ENCODE data around the gene MCTP2.

The MCTP2 gene

DNA sequence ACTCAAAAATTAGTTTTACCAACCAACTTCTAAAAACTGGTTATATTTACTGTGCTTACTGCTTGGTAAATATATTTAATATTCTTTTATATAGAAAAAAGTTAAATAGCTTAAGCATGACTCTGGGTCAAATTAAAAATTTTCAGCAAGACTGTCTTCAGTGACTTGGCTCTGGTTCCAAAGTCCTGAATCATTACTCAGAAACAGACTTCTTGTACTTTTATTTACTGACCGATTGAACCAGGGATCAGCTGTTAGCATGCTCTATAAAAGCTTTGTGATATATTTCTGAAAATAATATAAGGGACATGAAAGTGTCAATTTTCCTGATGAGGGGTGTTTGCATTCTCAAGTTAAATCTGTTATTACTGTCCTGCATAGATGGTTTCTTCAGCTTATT, 164.3 kb downstream of the MCTP2 start:
- no peak for DNase-seq (ENCODE audit: low spot score)
- Histone ChIP-seq H2AK5ac (ENCODE audit: low read depth, low read length) (no peak overlapping the region), H4K91ac (ENCODE audit: low read depth, low read length, poor library complexity) (no peak overlapping the region), H3K36me3 (replicated peaks in 1 of 2; ENCODE audit: control insufficient read depth in 2 of 2, insufficient read depth in 2 of 2, low read length in 2 of 2) (no peaks in the 10 kb centered on the region), H3K18ac (ENCODE audit: low read length) (no peak overlapping the region), H3K4ac (ENCODE audit: low read length) (no peak overlapping the region), H3K4me3 (ENCODE audit: low read length in 2 of 2) (no peak overlapping the region), H3K9ac (ENCODE audit: low read depth, low read length, poor library complexity) (no peak overlapping the region), H2BK120ac (ENCODE audit: low read depth, low read length) (no peak overlapping the region), H3K4me1 (ENCODE audit: control insufficient read depth in 2 of 2, insufficient read depth in 1 of 2, low read depth in 1 of 2, low read length in 2 of 2) (peaks cover 0 to 2% of the 10 kb centered on the region in 2 donors), H2AFZ (ENCODE audit: low read length) (no peak overlapping the region), H2BK15ac (ENCODE audit: low read length) (no peak overlapping the region), H3K9me3 (replicated peaks in 1 of 2; ENCODE audit: control insufficient read depth in 2 of 2, insufficient read depth in 1 of 2, low read depth in 1 of 2, low read length in 2 of 2) (no peaks in the 10 kb centered on the region), H2BK12ac (ENCODE audit: low read length) (no peak overlapping the region), H3K14ac (ENCODE audit: low read length) (no peak overlapping the region), H3K23ac (ENCODE audit: low read depth, low read length, poor library complexity) (no peak overlapping the region), H3K4me2 (ENCODE audit: insufficient read depth, low read length, poor library complexity, severe bottlenecking) (no peak overlapping the region), H3K79me1 (ENCODE audit: low read depth, low read length) (no peaks in the 10 kb centered on the region), H3K27ac (replicated peaks; ENCODE audit: low read length) (no peak overlapping the region), H3K27me3 (ENCODE audit: control insufficient read depth in 3 of 3, insufficient read depth in 3 of 3, low read depth in 1 of 3, low read length in 3 of 3) (no peaks in the 10 kb centered on the region), H4K8ac (ENCODE audit: low read depth, low read length) (no peak overlapping the region), H2BK5ac (ENCODE audit: low read length) (no peak overlapping the region)
- WGBS, 2 donors (ENCODE audit: extremely low coverage in 2 of 2, insufficient read length in 2 of 2, insufficient replicate concordance in 1 of 2): no CpG with 5 or more reads among the region's 1 CpG

DNA sequence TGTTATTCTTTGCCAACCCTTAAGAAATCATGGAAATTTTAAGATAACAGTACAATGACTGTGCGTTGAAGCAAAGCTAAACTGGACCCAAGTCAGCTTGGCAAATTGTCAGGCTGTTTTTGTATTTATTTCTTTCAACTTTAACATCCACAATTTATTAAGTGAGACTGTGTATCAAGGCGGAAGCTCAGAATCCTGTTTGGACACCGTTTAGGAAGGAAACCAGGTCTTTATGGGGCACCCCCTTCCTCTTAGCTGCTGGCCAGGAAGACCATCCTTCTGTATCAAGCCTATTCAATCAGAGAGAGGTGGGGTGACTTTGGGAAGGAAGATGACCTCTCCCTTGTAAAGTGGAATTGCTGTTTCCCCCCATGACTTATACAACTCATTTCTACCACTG, 166.0 kb downstream of the MCTP2 start:
- no peaks in the 10 kb centered on the region for H3K79me1 ChIP-seq (ENCODE audit: low read depth, low read length)
- peaks cover 0 to 3% of the 10 kb centered on the region in 2 donors for H3K4me1 ChIP-seq (ENCODE audit: control insufficient read depth in 2 of 2, insufficient read depth in 1 of 2, low read depth in 1 of 2, low read length in 2 of 2)
- no peak overlapping the region for H2BK120ac ChIP-seq (ENCODE audit: low read depth, low read length)
- H3K9ac ChIP-seq (ENCODE audit: low read depth, low read length, poor library complexity): no peak overlapping the region
- no peaks in the 10 kb centered on the region for H3K27me3 ChIP-seq (ENCODE audit: control insufficient read depth in 3 of 3, insufficient read depth in 3 of 3, low read depth in 1 of 3, low read length in 3 of 3)
- H2AK5ac ChIP-seq (ENCODE audit: low read depth, low read length): no peak overlapping the region
- H3K4ac ChIP-seq (ENCODE audit: low read length): no peak overlapping the region
- no peak overlapping the region for H3K27ac ChIP-seq (replicated peaks; ENCODE audit: low read length)
- no peaks in the 10 kb centered on the region for H3K36me3 ChIP-seq (replicated peaks in 1 of 2; ENCODE audit: control insufficient read depth in 2 of 2, insufficient read depth in 2 of 2, low read length in 2 of 2)
- H4K8ac ChIP-seq (ENCODE audit: low read depth, low read length): no peak overlapping the region
- no peak overlapping the region for H3K18ac ChIP-seq (ENCODE audit: low read length)
- no peak overlapping the region for H2BK5ac ChIP-seq (ENCODE audit: low read length)
- no peak overlapping the region for H2BK15ac ChIP-seq (ENCODE audit: low read length)
- no peak overlapping the region for H3K14ac ChIP-seq (ENCODE audit: low read length)
- no peak overlapping the region for H4K91ac ChIP-seq (ENCODE audit: low read depth, low read length, poor library complexity)
- H3K9me3 ChIP-seq (replicated peaks in 1 of 2; ENCODE audit: control insufficient read depth in 2 of 2, insufficient read depth in 1 of 2, low read depth in 1 of 2, low read length in 2 of 2): no peaks in the 10 kb centered on the region
- H3K23ac ChIP-seq (ENCODE audit: low read depth, low read length, poor library complexity): no peak overlapping the region
- H3K4me2 ChIP-seq (ENCODE audit: insufficient read depth, low read length, poor library complexity, severe bottlenecking): no peak overlapping the region
- H2AFZ ChIP-seq (ENCODE audit: low read length): no peak overlapping the region
- no peak for DNase-seq (ENCODE audit: low spot score)
- no peak overlapping the region for H2BK12ac ChIP-seq (ENCODE audit: low read length)
- no peak overlapping the region for H3K4me3 ChIP-seq (ENCODE audit: low read length in 2 of 2)
- no CpG with 5 or more reads among the region's 3 CpGs for WGBS, 2 donors (ENCODE audit: extremely low coverage in 2 of 2, insufficient read length in 2 of 2, insufficient replicate concordance in 1 of 2)

DNA sequence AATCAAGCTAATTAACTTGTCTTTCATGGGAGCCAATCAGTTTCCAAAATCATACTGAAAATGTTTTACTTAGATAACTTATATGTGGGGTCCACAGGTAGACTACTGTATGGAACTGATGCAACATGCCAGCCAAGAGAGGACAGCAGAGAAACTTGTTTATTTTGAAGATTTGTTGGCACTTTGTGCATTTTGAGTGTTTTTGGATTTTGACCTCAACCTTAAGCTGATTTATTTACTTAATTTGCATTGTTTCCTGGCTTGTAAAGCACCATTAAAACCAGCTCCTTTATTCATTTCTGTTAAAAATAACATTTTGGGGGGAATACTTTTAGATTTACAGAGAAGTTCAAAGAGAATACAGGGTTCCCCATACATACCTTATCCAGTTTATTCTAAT, 166.6 kb downstream of the MCTP2 start:
- H3K27ac ChIP-seq (replicated peaks; ENCODE audit: low read length): no peak overlapping the region
- no peak overlapping the region for H2AK5ac ChIP-seq (ENCODE audit: low read depth, low read length)
- H3K4me2 ChIP-seq (ENCODE audit: insufficient read depth, low read length, poor library complexity, severe bottlenecking): no peak overlapping the region
- no peaks in the 10 kb centered on the region for H3K9me3 ChIP-seq (replicated peaks in 1 of 2; ENCODE audit: control insufficient read depth in 2 of 2, insufficient read depth in 1 of 2, low read depth in 1 of 2, low read length in 2 of 2)
- H2BK5ac ChIP-seq (ENCODE audit: low read length): no peak overlapping the region
- no peaks in the 10 kb centered on the region for H3K27me3 ChIP-seq (ENCODE audit: control insufficient read depth in 3 of 3, insufficient read depth in 3 of 3, low read depth in 1 of 3, low read length in 3 of 3)
- H2AFZ ChIP-seq (ENCODE audit: low read length): no peak overlapping the region
- H3K4me3 ChIP-seq (ENCODE audit: low read length in 2 of 2): no peak overlapping the region
- no peak overlapping the region for H3K9ac ChIP-seq (ENCODE audit: low read depth, low read length, poor library complexity)
- no peak overlapping the region for H3K18ac ChIP-seq (ENCODE audit: low read length)
- H2BK12ac ChIP-seq (ENCODE audit: low read length): no peak overlapping the region
- H3K23ac ChIP-seq (ENCODE audit: low read depth, low read length, poor library complexity): no peak overlapping the region
- no peak overlapping the region for H2BK120ac ChIP-seq (ENCODE audit: low read depth, low read length)
- no peaks in the 10 kb centered on the region for H3K79me1 ChIP-seq (ENCODE audit: low read depth, low read length)
- H3K4me1 ChIP-seq (ENCODE audit: control insufficient read depth in 2 of 2, insufficient read depth in 1 of 2, low read depth in 1 of 2, low read length in 2 of 2): peaks cover 0 to 3% of the 10 kb centered on the region in 2 donors
- no peak for DNase-seq (ENCODE audit: low spot score)
- H4K8ac ChIP-seq (ENCODE audit: low read depth, low read length): no peak overlapping the region
- H4K91ac ChIP-seq (ENCODE audit: low read depth, low read length, poor library complexity): no peak overlapping the region
- no peak overlapping the region for H3K4ac ChIP-seq (ENCODE audit: low read length)
- no peak overlapping the region for H2BK15ac ChIP-seq (ENCODE audit: low read length)
- no peak overlapping the region for H3K14ac ChIP-seq (ENCODE audit: low read length)
- H3K36me3 ChIP-seq (replicated peaks in 1 of 2; ENCODE audit: control insufficient read depth in 2 of 2, insufficient read depth in 2 of 2, low read length in 2 of 2): no peaks in the 10 kb centered on the region

DNA sequence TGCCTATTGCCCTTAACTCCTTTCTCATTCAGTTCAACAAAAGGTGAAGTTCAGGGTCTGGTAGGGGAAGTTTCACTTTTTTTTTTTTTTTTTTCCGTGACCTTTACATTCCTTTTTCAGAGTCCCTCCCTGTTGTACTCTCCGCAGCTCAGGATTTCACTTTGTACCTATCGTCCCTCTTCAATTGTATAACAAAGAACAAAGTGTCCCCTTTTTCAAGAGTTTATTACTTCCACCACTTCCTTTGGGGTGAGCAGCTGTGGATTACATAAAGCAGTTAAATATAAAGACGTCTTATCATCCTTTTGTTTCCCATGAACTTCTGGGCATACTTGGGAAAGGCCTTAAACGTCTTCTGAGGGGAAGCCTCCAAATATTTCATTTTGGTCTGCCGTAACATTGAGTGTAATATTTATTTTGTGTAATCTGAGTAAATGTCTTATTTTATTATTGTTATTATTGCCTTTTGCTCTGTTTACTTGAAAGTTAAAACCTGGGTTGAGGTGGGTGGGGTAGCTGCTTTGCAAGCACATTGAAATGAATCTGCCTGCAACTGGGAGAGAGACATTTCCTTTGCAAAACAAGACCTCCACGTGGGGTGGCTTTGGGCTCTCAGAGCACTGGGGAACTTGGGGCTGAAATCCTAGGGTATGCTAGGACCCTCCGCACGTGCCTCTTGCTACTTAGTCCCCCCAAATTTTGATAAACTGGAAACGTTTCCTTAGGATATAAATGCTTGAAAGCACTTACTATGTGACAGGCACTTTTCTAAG, 169.4 kb downstream of the MCTP2 start:
- no peak overlapping the region for H2BK5ac ChIP-seq (ENCODE audit: low read length)
- peaks cover 0 to 3% of the 10 kb centered on the region in 2 donors for H3K4me1 ChIP-seq (ENCODE audit: control insufficient read depth in 2 of 2, insufficient read depth in 1 of 2, low read depth in 1 of 2, low read length in 2 of 2)
- no peak overlapping the region for H2BK15ac ChIP-seq (ENCODE audit: low read length)
- H3K4ac ChIP-seq (ENCODE audit: low read length): no peak overlapping the region
- H2AFZ ChIP-seq (ENCODE audit: low read length): no peak overlapping the region
- H2BK120ac ChIP-seq (ENCODE audit: low read depth, low read length): no peak overlapping the region
- H2AK5ac ChIP-seq (ENCODE audit: low read depth, low read length): no peak overlapping the region
- H4K91ac ChIP-seq (ENCODE audit: low read depth, low read length, poor library complexity): no peak overlapping the region
- H2BK12ac ChIP-seq (ENCODE audit: low read length): no peak overlapping the region
- H3K27ac ChIP-seq (replicated peaks; ENCODE audit: low read length): no peak overlapping the region
- H3K14ac ChIP-seq (ENCODE audit: low read length): no peak overlapping the region
- WGBS, 2 donors (ENCODE audit: extremely low coverage in 2 of 2, insufficient read length in 2 of 2, insufficient replicate concordance in 1 of 2): no CpG with 5 or more reads among the region's 10 CpGs
- DNase-seq (ENCODE audit: low spot score): no peak
- H3K9me3 ChIP-seq (replicated peaks in 1 of 2; ENCODE audit: control insufficient read depth in 2 of 2, insufficient read depth in 1 of 2, low read depth in 1 of 2, low read length in 2 of 2): no peaks in the 10 kb centered on the region
- no peaks in the 10 kb centered on the region for H3K27me3 ChIP-seq (ENCODE audit: control insufficient read depth in 3 of 3, insufficient read depth in 3 of 3, low read depth in 1 of 3, low read length in 3 of 3)
- no peak overlapping the region for H3K9ac ChIP-seq (ENCODE audit: low read depth, low read length, poor library complexity)
- H4K8ac ChIP-seq (ENCODE audit: low read depth, low read length): no peak overlapping the region
- no peak overlapping the region for H3K23ac ChIP-seq (ENCODE audit: low read depth, low read length, poor library complexity)
- no peaks in the 10 kb centered on the region for H3K36me3 ChIP-seq (replicated peaks in 1 of 2; ENCODE audit: control insufficient read depth in 2 of 2, insufficient read depth in 2 of 2, low read length in 2 of 2)
- no peaks in the 10 kb centered on the region for H3K79me1 ChIP-seq (ENCODE audit: low read depth, low read length)
- H3K4me3 ChIP-seq (ENCODE audit: low read length in 2 of 2): no peak overlapping the region
- no peak overlapping the region for H3K18ac ChIP-seq (ENCODE audit: low read length)
- H3K4me2 ChIP-seq (ENCODE audit: insufficient read depth, low read length, poor library complexity, severe bottlenecking): no peak overlapping the region
